AG04449 (cell line): ENCODE measurements around the gene SUMO3.

Experiments used
- CTCF ChIA-PET: fragments of 350-600 bp; formaldehyde crosslinking; extraction: SDS; loops from one replicate; lab custom pipeline; 2021; ENCODE audit warnings: antibody characterized with exemption; lab: Yijun Ruan, JAX
- POLR2A ChIA-PET: fragments of 400-600, 350-600 bp; formaldehyde crosslinking; extraction: SDS; loops from one replicate; lab custom pipeline; 2020; ENCODE audit warnings: antibody characterized with exemption, inconsistent platforms; lab: Yijun Ruan, JAX
- DNase-seq: peaks from one replicate; pipeline ENCODE4 v3.0.0-alpha.2; 2010; ENCODE audit warnings: low read depth, low spot score
- H3K4me3 ChIP-seq: 2 replicates; pipeline ENCODE4 v1.5.1; 2011; ENCODE audit warnings: low read depth, mild to moderate bottlenecking, control low read depth, low read length
- CTCF ChIP-seq: IDR thresholded peaks from one replicate; pipeline ENCODE4 v1.5.1; 2011; ENCODE audit warnings: mild to moderate bottlenecking, moderate library complexity, low read length, control low read depth, inconsistent platforms; ENCODE audit not compliant: insufficient read depth; ENCODE audit errors: missing control alignments

Gene SUMO3

GRCh38 chr21:44763050-44763378, 54.8 kb downstream of the SUMO3 start:
- TF ChIP-seq CTCF = no peak
- no peak for DNase-seq
- ChIA-PET POLR2A (no interaction called here), CTCF (no interaction called here)
- H3K4me3 ChIP-seq = no peak overlapping the region

- DNase-seq = no peak
- TF ChIP-seq CTCF = no peak
- H3K4me3 ChIP-seq = no peak overlapping the region
- ChIA-PET POLR2A (no interaction called here), CTCF (no interaction called here)
Measured at GRCh38 chr21:44762221-44763049, 55.4 kb downstream of the SUMO3 start.

- POLR2A ChIA-PET = no interaction called here
- H3K4me3 ChIP-seq = no peak overlapping the region
- no peak for TF ChIP-seq CTCF
- CTCF ChIA-PET = interaction anchor here (1.0 kb wide), 1 partner anchor 32 kb away, joined by 3 read pairs; no protein-coding TSS in a partner anchor
- DNase-seq = no peak
Measured at GRCh38 chr21:44761747-44762208, 56.1 kb downstream of the SUMO3 start.

- no peak for TF ChIP-seq CTCF
- no peak overlapping the region for H3K4me3 ChIP-seq
- ChIA-PET CTCF (interaction anchor here (1.0 kb wide), 1 partner anchor 32 kb away, joined by 3 read pairs; no protein-coding TSS in a partner anchor), POLR2A (no interaction called here)
- no peak for DNase-seq
Measured at GRCh38 chr21:44761011-44761729, 56.7 kb downstream of the SUMO3 start.

GRCh38 chr21:44760376-44760775, 57.5 kb downstream of the SUMO3 start:
- ChIA-PET CTCF (interaction anchor here (1.3 kb wide), 1 partner anchor 33 kb away, joined by 3 read pairs; no protein-coding TSS in a partner anchor), POLR2A (no interaction called here)
- no peak for TF ChIP-seq CTCF
- DNase-seq = no peak
- no peak overlapping the region for H3K4me3 ChIP-seq
